Neural cell (in vitro differentiated cells): ENCODE measurements around the gene NHERF1. TPM values are rescaled to one million over a fixed set of nuclear protein-coding genes. Genes with fewer than 3 reads are reported as not detected.

Experiments
- H2AFZ ChIP-seq: fragments of 200-600, 300-800 bp; sonication (generic), shearing (Covaris generic); 2 replicates; pipeline ENCODE4 v1.6.0; 2014; ENCODE audit warnings: low read depth, mild to moderate bottlenecking, antibody characterized with exemption, low read length, moderate library complexity
- H3F3A ChIP-seq: fragments of 200-600 bp; shearing (Covaris generic); 2 replicates; pipeline ENCODE4 v1.6.1; 2016; ENCODE audit warnings: mild to moderate bottlenecking, moderate library complexity, mixed read lengths, antibody characterized with exemption, low read length; ENCODE audit not compliant: insufficient read depth, poor library complexity, severe bottlenecking
- H3K27ac ChIP-seq: fragments of 200-600, 300-800 bp; sonication (generic), shearing (Covaris generic); 2 replicates; pipeline ENCODE4 v1.5.1; 2014; ENCODE audit warnings: mild to moderate bottlenecking, low read length, moderate library complexity
- H3K27me3 ChIP-seq: fragments of 300-800, 200-600 bp; sonication (generic), shearing (Covaris generic); 2 replicates; pipeline ENCODE4 v1.6.0; 2014; ENCODE audit warnings: mild to moderate bottlenecking, low read depth, low read length, moderate library complexity; ENCODE audit not compliant: insufficient read depth
- H3K36me3 ChIP-seq: fragments of 300-800, 200-600 bp; sonication (generic), shearing (Covaris generic); 2 replicates; pipeline ENCODE4 v1.5.1; 2014; ENCODE audit warnings: mild to moderate bottlenecking, antibody characterized with exemption, low read length, moderate library complexity; ENCODE audit not compliant: insufficient read depth
- H3K4me2 ChIP-seq: fragments of 300-800, 200-600 bp; sonication (generic), shearing (Covaris generic); 2 replicates; pipeline ENCODE4 v1.6.0; 2014; ENCODE audit warnings: mild to moderate bottlenecking, low read length
- H3K4me3 ChIP-seq: fragments of 300-800, 200-600 bp; sonication (generic), shearing (Covaris generic); 2 replicates; pipeline ENCODE4 v1.5.1; 2014; ENCODE audit warnings: mild to moderate bottlenecking, low read length, moderate library complexity
- H3K79me2 ChIP-seq: fragments of 200-600 bp; shearing (Covaris generic); replicated peaks from 2 replicates; pipeline ENCODE4 v1.6.0; 2014; ENCODE audit warnings: mild to moderate bottlenecking, low read length, moderate library complexity; ENCODE audit not compliant: insufficient read depth
- H3K9ac ChIP-seq: fragments of 300-800, 200-600 bp; sonication (generic), shearing (Covaris generic); 2 replicates; pipeline ENCODE4 v1.6.1; 2016; ENCODE audit warnings: mild to moderate bottlenecking, low read length, mixed read lengths
- H3K9me2 ChIP-seq: fragments of 200-600 bp; shearing (Covaris generic); 2 replicates; pipeline ENCODE4 v1.6.1; 2016; ENCODE audit warnings: mild to moderate bottlenecking, low read length, mixed read lengths; ENCODE audit not compliant: insufficient read depth
- H3K9me3 ChIP-seq: fragments of 200-600, 300-800 bp; sonication (generic), shearing (Covaris generic); 2 replicates; pipeline ENCODE4 v1.6.1; 2016; ENCODE audit warnings: mild to moderate bottlenecking, mixed run types, low read length, moderate library complexity, mixed read lengths
- H4K20me1 ChIP-seq: fragments of 200-600 bp; shearing (Covaris generic); 2 replicates; pipeline ENCODE4 v1.6.1; 2016; ENCODE audit warnings: mild to moderate bottlenecking, mixed run types; ENCODE audit not compliant: insufficient read depth
- EP300 ChIP-seq: fragments of 450-650 bp; conservative IDR thresholded peaks from 2 replicates; pipeline ENCODE4 v1.6.1; 2014; ENCODE audit warnings: antibody characterized with exemption, mild to moderate bottlenecking, moderate library complexity; ENCODE audit not compliant: poor library complexity, severe bottlenecking
- EZH2 ChIP-seq: fragments of 200-600, 300-800 bp; shearing (Covaris generic), sonication (generic); IDR thresholded peaks from 2 replicates; pipeline ENCODE4 v1.6.1; 2014; ENCODE audit warnings: antibody characterized with exemption, low read length, borderline replicate concordance, mild to moderate bottlenecking; ENCODE audit not compliant: insufficient read depth, poor library complexity, severe bottlenecking
- POLR2AphosphoS5 ChIP-seq: IDR thresholded peaks from 2 replicates; pipeline ENCODE4 v1.6.1; 2012
- RAD21 ChIP-seq: fragments of 450-650 bp; conservative IDR thresholded peaks from 2 replicates; pipeline ENCODE4 v1.6.1; 2014; ENCODE audit warnings: antibody characterized with exemption, mild to moderate bottlenecking, moderate library complexity
- REST ChIP-seq: IDR thresholded peaks from 2 replicates; pipeline ENCODE4 v1.6.1; 2012; ENCODE audit warnings: borderline replicate concordance
- SMC3 ChIP-seq: fragments of 450-650 bp; conservative IDR thresholded peaks from 2 replicates; pipeline ENCODE4 v1.6.1; 2014; ENCODE audit warnings: antibody characterized with exemption, mild to moderate bottlenecking, moderate library complexity; ENCODE audit not compliant: poor library complexity
- TAF1 ChIP-seq: IDR thresholded peaks from 2 replicates; pipeline ENCODE4 v1.6.1; 2012; ENCODE audit warnings: low read depth
- polyA plus RNA-seq: library from polyadenylated mRNA; depleted of rRNA; stranded (reverse); fragments of >200 nt; gene quantifications from 2 replicates; pipeline ENCODE4 v1.2.3, GENCODE V29; 2014

NHERF1 gene
- polyA plus RNA-seq, 1 donor from 2014 or later = 0.51 TPM

GRCh38 chr17:74725111-74725510, 23.3 kb upstream of the NHERF1 start:
- Histone ChIP-seq H3K27me3 (no peaks in the 10 kb centered on the region), H3F3A (no peaks in the 10 kb centered on the region), H3K4me2 (no peak overlapping the region), H3K4me3 (no peak overlapping the region), H3K9me2 (no peaks in the 10 kb centered on the region), H3K27ac (no peak overlapping the region), H3K79me2 (no peaks in the 10 kb centered on the region), H3K36me3 (no peaks in the 10 kb centered on the region), H4K20me1 (no peaks in the 10 kb centered on the region), H2AFZ (no peak overlapping the region), H3K9me3 (no peaks in the 10 kb centered on the region), H3K9ac (no peak overlapping the region)
- TF ChIP-seq POLR2AphosphoS5 (no peak), RAD21 (no peak), EP300 (no peak), TAF1 (no peak), REST (no peak)

GRCh38 chr17:74728033-74728701, 20.3 kb upstream of the NHERF1 start:
- Histone ChIP-seq H3K9ac (no peak overlapping the region), H3K4me3 (no peak overlapping the region), H3K79me2 (no peaks in the 10 kb centered on the region), H2AFZ (no peak overlapping the region), H3K27ac (no peak overlapping the region), H3K4me2 (no peak overlapping the region), H4K20me1 (no peaks in the 10 kb centered on the region), H3K27me3 (peaks cover 2% of the 10 kb centered on the region), H3K9me2 (no peaks in the 10 kb centered on the region), H3K36me3 (no peaks in the 10 kb centered on the region), H3F3A (no peaks in the 10 kb centered on the region), H3K9me3 (no peaks in the 10 kb centered on the region)
- no peak for TF ChIP-seq REST
- TF ChIP-seq SMC3 = no peak

GRCh38 chr17:74728702-74729075, 19.7 kb upstream of the NHERF1 start:
- Histone ChIP-seq H3K36me3 (no peaks in the 10 kb centered on the region), H4K20me1 (no peaks in the 10 kb centered on the region), H2AFZ (no peak overlapping the region), H3K27me3 (peaks cover 7% of the 10 kb centered on the region), H3K79me2 (no peaks in the 10 kb centered on the region), H3K4me3 (no peak overlapping the region), H3K9ac (no peak overlapping the region), H3K9me2 (no peaks in the 10 kb centered on the region), H3K27ac (no peak overlapping the region), H3K4me2 (no peak overlapping the region), H3K9me3 (no peaks in the 10 kb centered on the region), H3F3A (no peaks in the 10 kb centered on the region)
- TF ChIP-seq TAF1 (no peak), EZH2 (no peak), POLR2AphosphoS5 (no peak), REST (no peak), SMC3 (no peak)
